ENCODE results near the gene CRYBA2.

CRYBA2 gene

DNA sequence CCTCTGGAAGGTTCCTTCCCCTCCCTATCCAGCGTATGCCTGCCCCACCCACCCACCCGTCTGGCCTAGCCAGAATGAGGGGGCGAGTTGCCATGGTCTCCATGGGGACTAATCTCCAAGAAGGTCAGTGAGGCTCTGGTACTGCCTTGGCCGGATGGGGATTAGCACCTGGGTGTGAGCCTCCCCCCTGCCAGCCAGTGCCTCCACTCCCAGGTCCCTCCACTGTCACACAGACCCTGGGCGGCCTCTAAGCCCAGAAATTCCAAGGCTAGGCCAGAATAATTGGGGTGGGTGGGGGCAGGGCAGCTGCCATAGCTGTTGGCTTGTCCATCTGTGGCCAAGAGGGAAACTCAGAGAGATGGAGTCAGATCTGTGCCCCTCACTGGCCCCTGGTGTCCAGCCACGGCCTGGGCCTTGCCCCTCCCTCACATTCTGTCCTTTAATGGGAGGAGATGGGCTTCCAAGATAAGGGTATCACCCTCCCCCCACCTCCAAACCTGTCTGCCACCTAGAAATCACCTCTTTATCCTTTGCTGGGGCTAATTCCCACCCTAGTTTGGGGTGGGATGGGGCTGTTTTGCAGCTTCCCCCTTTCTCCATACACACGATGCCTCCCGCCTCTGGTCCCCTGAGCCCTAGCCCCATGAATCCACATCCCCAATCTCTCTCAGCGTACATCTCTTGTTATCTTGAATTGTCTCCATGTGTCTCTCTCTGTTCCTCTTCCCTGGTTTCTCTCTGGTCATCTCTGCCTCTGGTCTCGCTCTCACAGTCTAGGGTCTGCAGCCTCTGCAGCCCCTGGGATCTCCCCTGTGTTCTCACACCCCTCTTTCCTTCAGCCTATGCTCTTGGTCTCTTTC lies 6.0 kb upstream of the CRYBA2 start:
- DNase-seq (ENCODE audit: low read depth), result no peak

DNA sequence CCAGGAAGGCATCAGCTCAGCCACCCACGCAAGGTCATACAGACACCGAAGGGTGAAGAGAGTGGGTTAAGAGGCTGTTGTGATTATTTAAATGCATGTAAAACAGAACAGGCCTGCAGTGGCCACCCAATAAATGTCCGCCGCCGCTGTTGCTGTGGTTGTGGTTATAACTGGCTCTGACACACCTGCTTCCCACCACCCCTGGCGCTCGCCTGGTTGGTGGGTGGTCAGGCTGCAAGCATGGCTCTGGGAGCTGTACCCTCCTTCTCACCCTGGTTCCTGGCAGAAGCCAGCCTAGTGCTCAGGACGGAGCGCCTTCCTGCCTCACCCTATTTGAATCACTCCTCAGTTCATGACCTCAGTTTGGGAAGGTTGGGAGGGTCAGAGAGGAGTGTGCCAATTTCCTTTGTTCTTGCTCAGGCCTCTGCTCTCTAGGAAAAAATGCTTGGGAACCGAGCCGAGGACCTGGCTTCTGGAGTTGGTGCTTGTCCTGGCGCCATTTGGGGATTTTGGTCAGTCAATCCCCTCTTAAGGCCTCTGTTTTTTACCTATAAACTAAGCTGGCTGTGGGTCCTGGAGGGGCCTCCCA lies 5.3 kb upstream of the CRYBA2 start:
- DNase-seq (ENCODE audit: low read depth), result no peak

- no peak for DNase-seq (ENCODE audit: low read depth)
These were observed 4.5 kb upstream of the CRYBA2 start for GRCh38 chr2:218997731-218998130.

DNA sequence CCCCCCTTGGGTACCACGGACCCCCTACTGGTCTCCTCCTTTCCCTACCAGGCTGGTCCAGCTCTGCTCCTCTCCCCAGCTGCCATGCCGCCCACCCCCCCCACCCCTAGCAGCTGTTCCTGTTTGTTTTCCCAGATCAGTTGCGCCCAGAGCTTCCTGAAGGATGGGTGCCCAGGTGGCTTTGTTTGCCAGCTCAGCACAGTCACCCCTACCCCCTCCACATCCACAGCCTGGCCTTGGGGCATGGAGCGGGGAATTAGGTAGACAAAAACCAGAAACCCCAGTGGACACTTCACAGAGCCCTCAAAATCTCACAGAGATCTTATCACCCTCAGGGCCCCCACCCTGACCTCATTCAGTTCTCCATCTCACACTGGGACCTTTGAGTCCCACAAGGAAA lies 3.7 kb upstream of the CRYBA2 start:
- DNase-seq (ENCODE audit: low read depth), result no peak

DNA sequence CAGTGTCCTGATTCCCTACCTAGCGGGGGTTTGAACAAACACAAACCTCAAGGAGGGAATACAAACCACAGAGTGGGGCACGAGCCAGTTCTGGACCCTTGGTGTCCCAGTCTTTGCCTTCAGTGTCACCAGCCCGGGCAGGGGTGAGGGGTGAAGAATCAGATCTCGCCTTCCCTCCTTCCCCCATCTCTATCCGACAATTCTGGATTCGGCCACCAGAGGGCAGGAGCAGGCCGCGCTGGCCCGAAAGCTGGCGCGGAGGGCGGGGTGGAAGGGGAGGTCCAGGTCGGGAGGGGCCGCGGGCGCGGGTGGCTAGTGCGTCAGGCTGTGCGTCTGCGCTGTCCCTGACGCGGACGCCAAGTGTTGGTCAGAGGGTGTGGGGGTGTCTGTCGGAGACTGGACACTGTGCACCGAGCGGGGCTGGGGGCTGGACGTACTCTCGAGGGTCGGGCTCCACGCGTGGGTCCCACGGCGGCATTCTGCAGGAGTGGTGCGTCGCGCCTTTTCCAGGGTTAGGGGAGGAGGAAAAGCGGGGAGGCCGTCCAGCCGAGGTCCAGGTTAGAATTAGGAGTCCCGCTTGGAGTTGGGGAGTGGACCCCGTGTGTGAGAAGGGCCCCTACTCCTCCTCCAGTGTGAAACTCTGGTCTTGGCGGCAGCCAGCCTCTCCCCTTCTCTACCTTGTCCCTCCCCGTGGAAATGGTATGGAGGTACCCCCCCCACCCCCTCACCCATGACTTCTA lies 2.9 kb upstream of the CRYBA2 start:
- DNase-seq (ENCODE audit: low read depth), result peak; percentile 64

- no peak for DNase-seq (ENCODE audit: low read depth)
These were observed 2.3 kb upstream of the CRYBA2 start for GRCh38 chr2:218995561-218995960.

GRCh38 chr2:218992703-218993344 lies 398 bp downstream of the CRYBA2 start:
- DNase-seq (ENCODE audit: low read depth), result no peak

- DNase-seq (ENCODE audit: low read depth), result no peak
These were observed 1.0 kb downstream of the CRYBA2 start for GRCh38 chr2:218992196-218992595.

DNA sequence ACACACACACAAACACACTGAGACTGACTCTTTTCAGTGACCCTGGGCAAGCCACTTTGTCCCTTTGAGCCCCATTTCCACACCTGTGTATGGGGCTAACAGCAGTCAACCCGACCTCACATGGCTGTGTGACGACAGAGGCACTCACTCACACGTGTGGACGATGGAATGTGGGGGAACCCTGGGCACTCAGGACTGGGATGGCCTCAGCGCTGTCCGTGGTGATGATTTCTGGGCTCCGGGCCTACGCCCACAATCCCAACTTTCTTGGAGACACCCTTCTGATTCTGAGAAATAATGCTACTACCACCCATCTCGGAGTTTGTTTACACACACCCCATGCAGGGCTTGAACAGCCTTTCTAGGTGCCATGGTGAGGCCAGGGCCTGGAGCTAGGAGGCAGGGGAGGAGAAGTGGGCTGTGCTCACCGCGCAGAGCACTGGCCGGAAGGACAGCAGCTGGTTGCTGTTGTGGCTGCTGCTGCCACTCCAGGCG lies 1.5 kb downstream of the CRYBA2 start:
- DNase-seq (ENCODE audit: low read depth), result no peak

DNA sequence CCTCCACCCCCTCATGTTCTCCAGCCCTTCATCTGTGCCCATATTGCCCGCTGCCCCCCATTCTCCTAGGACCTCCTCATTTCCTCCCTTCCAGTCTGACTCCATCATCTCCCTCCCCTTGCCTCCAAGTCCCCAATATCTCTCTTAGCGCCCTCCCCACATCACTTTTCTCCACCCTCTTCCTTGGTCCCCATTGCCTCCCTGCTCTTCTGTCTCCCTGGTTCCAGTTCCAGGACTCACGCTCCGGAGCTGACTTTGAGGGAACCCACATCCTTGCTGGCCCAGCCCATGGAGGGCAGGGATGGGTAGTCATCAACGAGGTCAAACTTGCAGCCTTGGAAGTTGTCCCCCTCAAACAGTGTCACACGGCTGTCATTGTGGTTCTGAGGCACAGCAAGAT lies 2.6 kb downstream of the CRYBA2 start:
- DNase-seq (ENCODE audit: low read depth), result no peak

DNA sequence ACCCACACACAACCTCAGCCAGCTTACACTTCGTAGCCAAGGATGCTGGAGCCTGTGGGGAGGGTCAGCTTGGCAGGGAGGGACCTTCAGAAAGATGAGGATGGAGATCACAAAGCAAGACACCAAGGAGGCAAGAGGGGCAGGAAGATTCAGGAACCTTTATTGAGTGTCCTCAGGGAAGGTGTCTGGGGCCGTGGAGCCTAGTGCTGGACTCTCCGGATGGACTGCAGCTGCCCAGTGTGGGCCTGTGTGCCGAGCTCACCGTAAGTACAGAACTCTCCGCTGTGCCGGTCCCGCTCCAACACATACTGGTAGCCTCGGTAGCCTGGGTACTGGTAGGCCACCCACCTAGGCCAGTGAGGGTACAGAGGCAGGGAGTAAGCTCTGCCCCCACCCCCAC lies 3.2 kb downstream of the CRYBA2 start:
- DNase-seq (ENCODE audit: low read depth), result no peak

DNA sequence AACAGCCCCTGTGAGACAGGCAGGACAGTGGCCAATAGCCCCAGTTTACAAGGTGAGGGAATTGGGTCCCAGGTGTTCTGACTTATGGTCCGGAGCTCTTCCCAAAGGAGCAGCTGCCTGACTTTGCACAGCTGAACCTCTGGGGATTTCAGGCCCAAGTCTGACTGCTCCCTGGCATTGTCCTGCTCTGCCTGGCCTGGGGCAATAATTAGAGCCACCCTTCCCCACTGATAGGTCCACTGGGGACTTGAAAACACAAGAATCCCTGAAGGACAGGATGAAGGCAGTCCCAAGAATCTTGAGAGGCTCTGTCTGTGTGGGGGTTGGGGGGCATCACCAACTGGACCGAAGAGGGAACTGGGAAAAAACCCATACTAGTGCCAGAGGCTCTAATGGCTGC lies 4.6 kb downstream of the CRYBA2 start:
- no peak for DNase-seq (ENCODE audit: low read depth)

DNA sequence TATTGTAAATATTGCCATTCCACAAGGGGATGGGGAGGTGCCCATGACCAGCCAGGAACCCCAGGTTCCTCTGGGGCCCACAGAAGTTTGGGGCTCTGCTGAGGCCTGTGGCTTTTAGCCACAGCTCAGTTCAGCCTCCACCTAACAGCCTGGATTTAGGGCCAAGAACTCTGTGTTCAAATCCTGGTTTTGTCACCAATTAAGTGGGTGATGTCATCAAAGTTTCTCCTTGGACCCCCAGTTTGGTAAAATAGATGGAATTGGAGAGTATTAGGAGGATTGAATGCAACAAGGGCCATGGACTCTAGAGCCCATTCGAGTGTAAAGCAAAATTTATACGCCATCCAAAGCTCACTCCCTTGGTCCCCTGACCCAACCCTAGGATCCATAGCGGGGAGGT lies 5.1 kb downstream of the CRYBA2 start:
- DNase-seq (ENCODE audit: low read depth), result no peak

DNA sequence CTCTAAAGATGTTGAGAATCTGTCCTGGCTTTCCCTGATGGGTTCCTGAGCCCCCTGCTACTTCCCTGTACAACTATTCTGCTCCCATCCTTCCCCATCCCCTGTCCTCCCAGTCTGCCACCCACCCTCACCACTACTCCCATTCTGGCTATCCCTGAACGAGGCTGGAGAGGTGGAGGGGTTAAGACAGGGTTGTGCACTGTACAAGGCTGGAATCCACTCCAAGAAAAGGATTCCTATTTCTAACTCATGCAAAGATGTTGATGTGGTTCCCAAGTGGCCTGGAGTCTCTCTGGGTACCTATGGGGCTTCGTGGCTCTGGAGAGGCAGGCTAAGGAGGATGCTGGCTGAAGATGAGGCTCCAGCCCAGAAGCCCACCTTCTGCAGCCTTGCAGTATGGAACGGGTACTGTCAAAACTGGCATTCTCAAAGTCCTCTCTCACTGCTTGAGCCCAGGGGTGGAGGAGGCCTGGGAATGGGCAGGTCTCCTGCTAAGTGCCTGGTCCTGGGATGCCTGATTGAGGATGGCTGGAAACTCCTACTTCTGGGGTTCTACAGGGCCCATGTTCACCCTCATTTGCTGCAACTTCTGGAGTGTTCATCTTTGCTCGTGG lies 7.0 kb downstream of the CRYBA2 start:
- no peak for DNase-seq (ENCODE audit: low read depth)

DNA sequence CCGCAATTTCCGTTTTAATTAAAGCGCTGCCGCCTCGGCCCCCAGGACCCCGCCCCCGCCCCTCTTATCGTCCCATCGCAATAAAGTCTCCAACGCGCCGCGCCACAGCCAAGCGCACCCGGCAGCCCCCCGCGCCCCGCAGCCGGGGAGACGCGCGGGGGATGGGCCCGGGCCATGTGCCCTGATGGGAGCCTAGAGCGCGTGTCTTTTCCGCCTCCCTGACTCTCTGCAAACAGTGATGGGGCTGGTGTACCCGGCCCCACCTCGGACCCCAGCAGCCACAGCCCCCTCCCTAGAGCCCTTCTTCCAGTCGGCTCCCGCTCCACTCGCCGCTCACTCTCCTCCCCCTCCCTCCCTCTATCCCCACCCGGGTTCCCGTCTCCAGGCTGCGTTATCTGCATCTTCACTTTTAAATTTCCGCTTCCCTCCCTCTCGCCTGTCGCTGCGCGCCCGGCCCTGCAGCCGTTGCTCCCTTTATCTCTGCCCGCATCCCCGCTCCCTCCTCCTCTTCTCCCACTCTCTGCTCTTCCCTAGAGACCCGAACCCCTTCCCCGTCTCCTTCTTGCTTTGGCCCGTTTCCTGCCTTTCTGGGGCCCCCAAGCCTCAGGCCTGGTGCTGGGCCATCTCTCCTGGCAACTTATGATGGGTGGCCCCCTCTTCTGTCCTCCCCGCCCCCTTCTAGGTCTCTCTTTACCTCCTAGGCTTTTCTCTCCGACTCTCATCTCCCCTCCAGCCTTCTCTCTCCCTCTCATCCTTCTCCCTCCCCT lies 7.7 kb downstream of the CRYBA2 start:
- no peak for DNase-seq (ENCODE audit: low read depth)

- DNase-seq (ENCODE audit: low read depth), result no peak
These were observed 8.2 kb downstream of the CRYBA2 start, which contains the start of gene FEV for GRCh38 chr2:218985021-218985324. Gene FEV (minus strand): TSS chr2:218985184. CDS start chr2:218985075, 109 bp downstream.

DNA sequence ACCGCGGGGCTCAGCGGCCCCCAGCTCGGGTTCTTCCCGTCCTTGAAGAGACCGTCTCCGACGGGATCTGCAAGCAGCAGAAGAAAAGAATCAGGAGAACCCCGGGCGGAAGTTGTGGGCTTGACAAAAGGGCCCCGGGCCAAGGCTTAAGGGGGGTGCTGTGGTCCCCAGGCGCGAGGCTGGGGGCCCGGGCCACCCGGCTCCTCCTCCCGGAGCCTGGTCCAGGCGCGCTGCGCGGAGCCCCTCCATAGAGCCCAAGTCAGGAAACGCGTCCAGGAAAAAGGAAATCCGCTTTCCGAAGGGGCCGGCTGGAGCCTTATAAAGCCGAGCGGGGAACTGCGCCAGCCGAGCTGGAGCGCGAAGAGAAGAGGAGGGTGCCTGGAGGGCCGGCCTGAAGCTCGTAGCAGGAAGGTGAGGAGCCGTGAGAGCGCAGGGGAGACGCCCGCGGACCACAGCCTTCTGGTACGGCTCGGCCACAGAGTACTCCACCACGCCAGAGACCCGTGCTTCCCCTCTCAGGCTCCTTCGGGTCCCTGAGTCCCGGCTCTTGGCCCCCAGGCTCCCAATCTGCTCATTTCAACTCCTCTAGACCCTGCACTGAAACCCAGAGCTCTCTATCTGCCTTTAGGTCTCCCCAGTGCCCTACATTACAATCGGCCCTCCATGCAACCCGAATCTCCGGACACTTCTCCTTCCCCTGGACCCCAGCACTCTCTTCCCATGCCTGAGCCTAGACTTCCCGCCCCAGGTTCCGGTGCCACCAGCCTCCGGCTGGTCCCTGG lies 8.8 kb downstream of the CRYBA2 start:
- no peak for DNase-seq (ENCODE audit: low read depth)

GRCh38 chr2:218983934-218984238 lies 9.3 kb downstream of the CRYBA2 start:
- no peak for DNase-seq (ENCODE audit: low read depth)

GRCh38 chr2:218983263-218983933 lies 9.8 kb downstream of the CRYBA2 start:
- no peak for DNase-seq (ENCODE audit: low read depth)

Data from stimulated activated CD4-positive, alpha-beta T cell treated with anti-CD3 and anti-CD28 coated beads, Interleukin-2, amount 100 ng/mL, for 4 hours (primary cell).